NB4 (cell line): ENCODE data around the gene AIFM3.
"Not testable (repeated sequence)": the region's sequence is repeated elsewhere in the genome, so short reads cannot be mapped to it uniquely, and the experiment has no call there.

ENCODE experiments used
- DNase-seq: peaks from one replicate; pipeline ENCODE4 v3.0.0; 2010; ENCODE audit warnings: low read depth
- H3K4me3 ChIP-seq: one replicate; pipeline ENCODE4 v1.5.1; 2011; ENCODE audit warnings: mild to moderate bottlenecking, low read depth, low read length, moderate library complexity
- CTCF ChIP-seq: IDR thresholded peaks from one replicate; pipeline ENCODE4 v1.5.1; 2012; ENCODE audit warnings: low read depth, low read length
- MAX ChIP-seq: IDR thresholded peaks from 2 replicates; pipeline ENCODE4 v1.6.1; 2011; ENCODE audit warnings: low read depth, low read length
- MYC ChIP-seq: IDR thresholded peaks from 2 replicates; pipeline ENCODE4 v1.6.1; 2011; ENCODE audit warnings: low read depth, low read length
- POLR2A ChIP-seq: IDR thresholded peaks from 2 replicates; pipeline ENCODE4 v1.6.1; 2011; ENCODE audit warnings: mild to moderate bottlenecking; ENCODE audit not compliant: insufficient read length; ENCODE audit errors: extremely low read depth

Gene AIFM3

GRCh38 chr22:20937031-20937793 lies 29.8 kb upstream of the AIFM3 start:
- no peak for DNase-seq
- TF ChIP-seq MAX (no peak), MYC (no peak), POLR2A (no peak), CTCF (no peak)
- no peak overlapping the region for H3K4me3 ChIP-seq

- TF ChIP-seq POLR2A = no peak
- no peak for TF ChIP-seq MAX
- TF ChIP-seq CTCF = no peak
- no peak for TF ChIP-seq MYC
- no peak overlapping the region for H3K4me3 ChIP-seq
- DNase-seq = no peak
These were observed 29.0 kb upstream of the AIFM3 start for GRCh38 chr22:20937794-20938671.

- DNase-seq, H3K4me3 ChIP-seq: not testable (repeated sequence)
These were observed 27.4 kb upstream of the AIFM3 start for GRCh38 chr22:20939457-20940185.

- TF ChIP-seq POLR2A = no peak
- TF ChIP-seq MAX = no peak
- TF ChIP-seq MYC = no peak
- no peak for TF ChIP-seq CTCF
- no peak for DNase-seq
- no peak overlapping the region for H3K4me3 ChIP-seq
These were observed 26.8 kb upstream of the AIFM3 start for GRCh38 chr22:20940186-20940651.

GRCh38 chr22:20940904-20941385 lies 26.1 kb upstream of the AIFM3 start:
- no peak overlapping the region for H3K4me3 ChIP-seq
- peak; percentile 20 for DNase-seq
- no peak for TF ChIP-seq CTCF
- TF ChIP-seq MAX = no peak
- no peak for TF ChIP-seq MYC
- no peak for TF ChIP-seq POLR2A

- not testable (repeated sequence) for H3K4me3 ChIP-seq, DNase-seq
These were observed 24.7 kb upstream of the AIFM3 start for GRCh38 chr22:20942203-20942902.
